Measurements from ENCODE around the gene AEBP2. TPM values are rescaled to one million over a fixed set of nuclear protein-coding genes. Genes with fewer than 3 reads are reported as not detected.

AEBP2 gene
- total and polyA plus RNA-seq, 9 of the 15 experiments (the other 6 are each of a cell fraction or from before 2014, with no cell fraction given): 5.7 to 43.7 (median 10.3) TPM

- TF ChIP-seq ZFP1 (CRISPR knock-in tag; IDR thresholded peaks at IDR 0.05) (no peak), CBX8 (IDR thresholded peaks at IDR 0.05; ENCODE audit: borderline replicate concordance, extremely low read depth, low read depth, low read length, poor library complexity, severe bottlenecking) (no peak), KLF10 (CRISPR knock-in tag; IDR thresholded peaks at IDR 0.05) (no peak), TBL1XR1 (IDR thresholded peaks at IDR 0.05; ENCODE audit: low read length in 2 of 2) (no peak), ELK3 (CRISPR knock-in tag; IDR thresholded peaks at IDR 0.05) (no peak)
- in situ Hi-C loops (cut with MboI) (no loop called here), intact Hi-C loops (cut with micrococcal nuclease) (no loop called here)
- BruUV-seq (replicated peaks): no TSS peak
- no peak overlapping the region for H3K27ac ChIP-seq (ENCODE audit: extremely low read depth, low read depth, low read length)
- H3K4me2 ChIP-seq (ENCODE audit: insufficient read depth, low read length): no peak overlapping the region
- H3K9me1 ChIP-seq (ENCODE audit: control insufficient read depth, insufficient read depth, low read length): no peaks in the 10 kb centered on the region
- peaks cover 14% of the 10 kb centered on the region; the same call in 2 of the 3 replicates for H3K36me3 ChIP-seq (ENCODE audit: control insufficient read depth, insufficient read depth, low read length)
- H3K9ac ChIP-seq (ENCODE audit: insufficient read depth in 1 of 2, low read depth in 2 of 2, low read length in 2 of 2): no peak overlapping the region
- peaks cover 9% of the 10 kb centered on the region; the same call in 1 of the 2 replicates for H4K20me1 ChIP-seq (replicated peaks; ENCODE audit: control insufficient read depth, insufficient read depth, low read length)
- CTCF ChIA-PET (ENCODE audit: low intra/inter-chr PET ratio): no interaction called here
- 89% methylated on average over 5 of the region's 6 CpGs for WGBS (ENCODE audit: insufficient coverage, low coverage, missing lambda C conversion rate)
- FAIRE-seq (no peak), ATAC-seq (no peak), DNase-seq (ENCODE audit: extremely low read depth in 1 of 4, low spot score in 3 of 4) (no peak)
- H2AFZ ChIP-seq (ENCODE audit: low read depth, low read length): no peak overlapping the region
- H3K4me1 ChIP-seq (replicated peaks in 1 of 2; ENCODE audit: control insufficient read depth in 2 of 2, insufficient read depth in 2 of 2, low read length in 2 of 2): peaks cover 0 to 15% of the 10 kb centered on the region in 2 experiments; a peak in 2 of 5 replicates
- no peak overlapping the region for H3K4me3 ChIP-seq
- no peaks in the 10 kb centered on the region for H3K27me3 ChIP-seq (ENCODE audit: control insufficient read depth in 2 of 2, insufficient read depth in 2 of 2, low read length in 2 of 2)
- POLR2A ChIA-PET: no interaction called here
- peaks cover 67% of the 10 kb centered on the region for H3K79me2 ChIP-seq (ENCODE audit: control insufficient read depth, insufficient read depth, low read length)
- no peaks in the 10 kb centered on the region for H3K9me3 ChIP-seq (replicated peaks; ENCODE audit: control insufficient read depth, insufficient read depth, low read depth, low read length)
Observed at GRCh38 chr12:19485240-19485639, 45.9 kb downstream of the AEBP2 start.

Data from K562 (cell line).